NCI-H748 treated with DMSO at 0.1 percent for 48 hours (cell line): ENCODE data around the gene EPS8L2.

Source experiments
- DNase-seq: peaks from one replicate; lab custom pipeline; 2025; lab: John Stamatoyannopoulos, UW

Gene EPS8L2

DNA sequence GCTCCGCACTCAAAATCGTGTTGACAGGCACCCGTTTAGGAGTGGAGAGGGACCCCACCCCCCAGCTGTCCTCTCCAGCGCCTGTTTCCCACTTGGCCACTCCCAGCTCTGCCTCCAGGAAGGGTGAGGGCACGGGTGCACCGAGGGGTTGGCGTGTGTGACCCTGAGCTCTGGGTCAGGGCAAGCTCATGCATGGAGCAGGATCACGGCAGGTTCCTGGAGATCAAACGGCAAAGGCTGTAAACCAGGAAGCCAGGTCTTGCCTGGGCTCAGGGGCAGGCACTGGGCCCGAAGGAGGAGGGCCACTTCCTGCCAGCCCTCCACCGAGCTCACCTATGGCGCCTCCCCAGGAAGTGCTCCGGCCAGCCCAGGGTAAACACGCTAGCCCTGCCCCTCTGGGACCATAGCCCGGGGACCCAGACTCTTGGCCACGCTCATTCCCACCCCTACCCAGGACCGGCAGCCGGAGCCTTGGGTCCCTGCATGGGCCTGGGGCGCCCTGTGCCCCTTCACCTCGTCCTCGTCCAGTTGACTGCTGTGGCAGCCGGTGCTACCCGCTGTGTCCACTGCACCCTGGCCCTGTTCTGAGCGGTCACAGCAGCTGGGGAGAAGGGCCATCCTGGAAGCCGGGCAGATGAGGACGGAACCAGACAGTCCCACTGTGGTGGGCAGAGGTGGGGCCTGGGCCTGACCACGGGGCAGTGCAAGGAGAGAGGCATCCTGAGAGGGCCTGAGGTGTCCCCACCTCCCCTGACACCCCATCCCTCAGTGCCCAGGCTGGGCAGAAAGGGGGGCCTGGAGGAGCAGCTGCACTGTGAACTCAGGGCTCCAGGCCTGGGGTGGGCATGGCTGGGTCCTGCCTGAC lies 1.0 kb upstream of the EPS8L2 start:
- no peak for DNase-seq

GRCh38 chr11:706439-706956 lies 467 bp downstream of the EPS8L2 start:
- no peak for DNase-seq

DNA sequence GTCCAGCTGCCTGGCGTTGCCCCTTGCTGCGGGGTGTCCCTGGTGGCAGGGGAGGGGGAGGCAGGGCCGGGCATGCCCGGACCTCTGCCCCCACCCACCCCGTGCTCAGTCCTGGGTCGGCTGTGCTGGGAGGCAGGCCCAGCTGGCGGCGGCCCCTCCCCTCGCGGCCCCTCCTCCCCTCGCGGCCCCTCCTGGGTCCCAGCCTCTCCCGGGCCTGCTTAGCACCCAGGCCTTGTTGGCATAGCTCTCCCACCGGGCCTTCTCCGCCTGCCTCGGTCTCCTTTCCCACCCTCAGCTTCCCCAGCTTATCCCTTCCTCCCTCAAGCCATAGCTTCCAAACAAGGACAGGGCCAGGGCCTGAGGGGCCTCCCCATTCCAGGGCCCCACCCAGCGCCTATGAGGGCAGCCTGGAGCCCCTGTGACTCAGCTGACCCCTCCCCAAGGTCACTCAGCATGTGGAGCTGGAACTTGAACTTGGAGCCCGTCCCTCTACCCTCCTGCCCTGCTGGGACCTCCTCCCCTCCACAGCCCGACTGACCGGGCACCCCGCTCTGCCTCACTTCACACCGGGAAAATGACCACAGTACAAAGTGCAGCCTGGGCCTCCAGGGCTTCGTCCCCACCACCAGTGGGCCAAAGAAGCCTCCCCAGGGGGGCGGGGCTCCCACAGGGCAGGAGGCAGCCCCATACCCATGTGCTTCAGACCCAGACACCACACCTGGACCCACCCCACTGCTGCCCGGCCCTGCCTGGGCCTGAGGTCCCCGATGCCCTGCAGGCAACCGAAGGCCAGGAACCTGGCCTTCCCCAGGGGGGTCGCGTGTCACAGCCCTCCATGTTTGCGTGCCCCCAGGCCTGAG lies 1.2 kb downstream of the EPS8L2 start:
- no peak for DNase-seq

DNA sequence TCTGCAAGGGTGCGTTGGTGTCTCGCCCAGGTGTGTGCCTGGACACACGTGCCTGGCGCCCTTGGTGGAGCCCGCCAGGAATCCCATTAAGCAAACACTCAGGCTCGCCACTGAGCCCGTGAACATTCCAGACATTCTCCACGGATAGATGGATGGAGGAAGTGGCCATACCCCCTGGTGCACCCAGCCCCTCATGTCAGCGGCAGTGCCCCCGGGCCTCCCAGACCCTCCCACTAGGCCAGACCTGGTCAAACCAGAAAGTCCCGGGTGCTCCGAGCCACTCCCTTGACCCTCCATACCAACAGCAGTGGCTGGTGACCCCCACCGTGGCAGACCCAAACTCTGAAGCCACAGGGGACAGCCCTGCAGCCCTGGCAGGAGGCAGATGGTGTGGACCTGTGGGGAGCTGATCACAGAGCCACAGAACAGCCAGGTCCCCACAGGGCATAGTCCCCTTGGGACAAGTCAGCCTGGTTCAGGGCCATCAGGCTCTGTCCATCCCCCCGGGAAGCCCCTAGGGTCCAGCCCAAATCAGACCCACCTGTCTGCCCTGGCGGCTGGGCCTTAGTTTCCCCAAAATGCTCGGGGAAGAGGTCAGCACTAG lies 1.9 kb downstream of the EPS8L2 start:
- DNase-seq = no peak

GRCh38 chr11:708511-708910 lies 2.5 kb downstream of the EPS8L2 start:
- no peak for DNase-seq

DNA sequence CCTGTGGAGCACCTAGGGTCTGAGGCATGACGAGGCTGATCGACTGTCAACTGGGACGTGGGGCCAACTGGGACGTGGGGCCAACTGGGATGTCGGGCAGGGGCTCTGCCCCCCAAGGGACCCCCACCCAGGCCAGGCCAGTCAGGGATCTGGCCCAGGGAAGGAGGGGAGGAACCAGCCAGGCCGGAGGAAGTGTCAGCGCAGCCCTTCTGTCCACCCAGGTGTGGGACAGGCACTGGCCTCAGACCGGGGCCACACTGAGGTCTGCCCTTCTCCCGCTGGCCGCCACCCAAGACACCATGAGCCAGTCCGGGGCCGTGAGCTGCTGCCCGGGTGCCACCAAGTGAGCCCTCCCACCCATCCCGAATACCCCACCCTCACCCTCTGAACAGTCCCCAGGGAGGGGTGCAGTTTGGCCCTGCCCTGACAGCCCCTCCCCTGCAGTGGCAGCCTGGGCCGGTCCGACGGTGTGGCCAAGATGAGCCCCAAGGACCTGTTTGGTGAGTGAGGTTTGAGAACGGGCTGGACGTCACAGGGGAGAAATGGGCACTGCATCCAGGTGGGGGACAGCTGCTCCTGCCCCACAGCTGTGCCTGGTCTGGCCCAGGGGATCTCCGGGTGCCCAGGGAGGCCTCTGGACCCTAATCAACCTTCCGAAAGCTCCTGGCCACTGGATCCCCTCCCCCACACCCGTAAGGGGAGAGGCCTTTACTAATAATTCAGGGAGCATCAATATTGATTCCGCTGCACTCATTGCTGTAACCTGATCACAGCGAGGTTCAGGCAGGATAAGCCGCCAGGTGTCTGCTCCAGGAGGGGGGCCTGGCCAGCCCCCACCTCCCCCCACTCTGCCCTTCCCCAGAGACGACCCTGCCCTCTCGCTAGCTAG lies 3.3 kb downstream of the EPS8L2 start:
- DNase-seq = no peak

DNA sequence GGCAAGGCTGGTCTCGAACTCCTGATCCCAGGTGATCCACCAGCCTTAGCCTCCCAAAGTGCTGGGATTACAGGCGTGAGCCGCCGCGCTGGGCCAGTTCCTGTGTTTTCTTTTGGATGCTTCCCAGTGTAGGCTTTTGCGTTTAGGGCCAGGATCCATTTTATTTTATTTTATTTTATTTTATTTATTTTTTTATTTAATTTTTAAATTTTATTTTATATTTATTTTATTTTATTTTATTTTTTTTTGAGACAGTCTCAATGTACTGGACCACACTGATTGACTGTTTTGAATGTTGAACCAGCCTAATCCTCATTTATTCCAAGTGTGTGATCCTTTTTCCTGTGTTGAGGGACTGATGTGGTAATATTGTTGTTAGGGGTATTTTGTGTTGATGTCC lies 8.4 kb downstream of the EPS8L2 start:
- no peak for DNase-seq

GRCh38 chr11:719214-720016 lies 13.4 kb downstream of the EPS8L2 start:
- DNase-seq = no peak

DNA sequence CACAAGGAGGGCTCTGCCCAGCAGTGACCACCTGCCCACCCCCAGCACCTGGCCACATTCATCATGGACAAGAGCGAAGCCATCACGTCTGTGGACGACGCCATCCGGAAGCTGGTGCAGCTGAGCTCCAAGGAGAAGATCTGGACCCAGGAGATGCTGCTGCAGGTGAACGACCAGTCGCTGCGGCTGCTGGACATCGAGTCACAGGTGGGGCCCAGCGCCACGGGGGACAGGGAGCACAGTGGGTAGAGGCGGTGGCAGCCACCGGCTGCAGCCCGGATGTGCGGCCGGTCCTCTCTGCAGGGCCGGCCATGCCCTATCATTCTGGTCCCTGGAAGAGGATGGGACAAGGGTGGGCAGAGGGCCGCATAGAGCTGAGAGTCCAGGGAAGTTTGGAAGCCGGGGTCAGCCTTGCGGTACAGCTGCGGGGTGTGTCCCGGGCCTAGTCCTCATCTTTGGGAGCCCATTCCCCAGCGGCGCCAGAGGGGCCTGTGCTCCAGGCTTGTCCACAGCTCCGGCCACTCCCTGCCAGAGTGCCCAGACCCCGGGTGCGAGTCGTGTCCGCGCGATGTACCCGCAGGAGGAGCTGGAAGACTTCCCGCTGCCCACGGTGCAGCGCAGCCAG lies 14.1 kb downstream of the EPS8L2 start:
- DNase-seq = no peak

GRCh38 chr11:720642-721246 lies 14.7 kb downstream of the EPS8L2 start:
- DNase-seq = peak; percentile 57

DNA sequence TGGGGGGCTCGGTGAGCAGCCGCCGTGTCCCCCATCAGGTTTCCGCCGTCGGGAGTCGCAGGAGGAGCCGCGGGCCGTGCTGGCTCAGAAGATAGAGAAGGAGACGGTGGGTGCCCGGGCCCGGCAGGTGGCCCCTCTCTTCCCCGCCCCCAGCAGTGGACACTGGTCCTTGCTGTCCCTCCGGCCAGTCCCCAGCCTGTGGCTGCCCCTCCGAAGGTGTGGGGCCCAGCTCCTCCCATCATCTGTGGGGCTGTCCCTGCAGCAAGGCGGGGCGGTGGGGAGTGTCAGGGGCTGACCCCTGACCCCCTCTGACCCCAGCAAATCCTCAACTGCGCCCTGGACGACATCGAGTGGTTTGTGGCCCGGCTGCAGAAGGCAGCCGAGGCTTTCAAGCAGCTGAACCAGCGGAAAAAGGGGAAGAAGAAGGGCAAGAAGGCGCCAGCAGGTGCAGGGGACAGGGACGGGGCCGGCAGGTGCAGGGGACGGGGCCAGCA lies 15.3 kb downstream of the EPS8L2 start:
- DNase-seq = no peak

DNA sequence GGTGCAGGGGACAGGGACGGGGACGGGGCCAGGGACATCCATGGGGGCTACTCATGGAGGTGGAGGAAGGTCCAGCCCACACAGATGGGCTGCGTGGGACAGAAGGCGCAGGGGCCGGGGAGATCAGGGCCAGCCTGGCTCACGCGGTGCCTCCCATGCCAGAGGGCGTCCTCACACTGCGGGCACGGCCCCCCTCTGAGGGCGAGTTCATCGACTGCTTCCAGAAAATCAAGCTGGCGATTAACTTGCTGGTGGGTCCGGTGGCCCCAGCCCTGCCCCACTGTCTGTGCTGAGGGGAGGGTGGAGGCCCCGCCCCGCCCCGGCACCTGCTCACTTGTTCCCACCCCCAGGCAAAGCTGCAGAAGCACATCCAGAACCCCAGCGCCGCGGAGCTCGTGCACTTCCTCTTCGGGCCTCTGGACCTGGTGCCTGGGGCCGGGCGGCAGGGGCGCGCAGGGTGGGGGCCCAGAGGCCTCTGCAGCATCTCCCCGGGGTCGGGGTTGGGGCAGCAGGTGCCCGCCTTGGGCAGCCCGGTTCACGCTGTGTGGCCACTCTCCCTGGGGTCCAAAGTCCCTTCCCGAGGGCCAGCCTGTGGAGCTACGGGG lies 15.8 kb downstream of the EPS8L2 start:
- no peak for DNase-seq

GRCh38 chr11:722346-722811 lies 16.3 kb downstream of the EPS8L2 start:
- DNase-seq = no peak

DNA sequence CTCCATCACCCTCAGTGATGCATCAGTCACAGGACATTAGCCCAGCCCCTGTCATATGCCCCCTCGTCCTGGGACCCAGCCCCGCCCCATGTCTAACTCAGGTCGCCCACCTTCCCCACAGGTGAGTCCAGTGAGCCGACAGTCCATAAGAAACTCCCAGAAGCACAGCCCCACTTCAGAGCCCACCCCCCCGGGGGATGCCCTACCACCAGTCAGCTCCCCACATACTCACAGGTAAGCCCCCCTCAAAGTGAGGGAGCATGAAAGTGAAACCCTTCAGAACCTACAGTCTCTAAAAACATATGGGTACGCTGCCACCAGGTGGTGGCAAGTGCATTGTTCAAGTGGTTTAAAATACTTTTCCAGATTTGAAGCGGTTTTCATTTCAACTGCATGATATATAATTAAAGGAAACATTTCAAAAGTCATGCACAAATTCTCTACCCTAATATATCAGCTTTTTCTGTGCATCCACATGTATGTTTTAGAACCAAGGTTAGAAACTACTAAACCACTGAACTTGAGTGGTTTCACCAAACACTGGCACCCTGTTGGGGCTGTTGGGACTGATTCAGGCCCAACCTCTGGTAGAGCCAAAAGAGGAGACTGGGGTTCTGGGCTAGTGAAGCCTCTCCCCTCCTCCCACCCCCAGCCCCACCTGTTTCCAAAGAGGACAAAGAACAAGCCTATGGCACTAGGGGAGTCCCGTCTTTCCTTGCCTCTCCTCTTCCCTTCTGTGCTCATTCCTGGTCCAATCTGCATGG lies 17.3 kb downstream of the EPS8L2 start:
- peak; percentile 27 for DNase-seq

DNA sequence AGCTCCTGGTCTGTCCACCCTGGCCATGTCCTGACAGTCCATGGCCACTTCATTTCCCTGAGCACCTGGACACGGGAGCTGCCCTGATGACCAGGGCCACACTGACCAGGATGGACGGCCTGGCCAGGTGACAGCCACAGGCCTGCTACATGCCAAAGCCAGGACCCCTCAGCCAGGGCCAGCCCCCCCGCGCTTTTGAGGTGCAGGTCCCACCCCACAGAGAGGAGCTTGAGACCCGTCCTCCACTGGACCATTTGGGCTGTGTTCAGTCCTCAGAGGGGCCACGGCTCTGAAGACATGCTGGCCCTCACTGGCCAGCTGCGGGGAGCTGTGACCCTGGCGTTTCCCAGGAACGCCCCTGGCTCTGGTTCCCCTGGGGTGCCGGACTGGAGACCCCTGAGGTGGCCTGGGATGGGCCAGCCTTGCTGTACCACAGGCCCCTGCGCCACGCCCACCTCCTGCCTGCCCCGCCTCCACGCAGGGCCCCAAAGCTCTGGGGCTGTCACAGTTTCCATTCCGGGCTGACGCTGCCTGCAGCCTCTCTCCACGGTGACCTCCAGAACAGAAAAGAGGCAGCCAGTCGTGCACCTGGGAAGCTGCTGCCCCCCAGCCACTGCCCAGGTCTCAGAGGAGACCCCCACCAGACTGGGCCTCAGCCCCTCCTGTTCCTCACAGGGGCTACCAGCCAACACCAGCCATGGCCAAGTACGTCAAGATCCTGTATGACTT lies 18.2 kb downstream of the EPS8L2 start:
- DNase-seq = no peak

DNA sequence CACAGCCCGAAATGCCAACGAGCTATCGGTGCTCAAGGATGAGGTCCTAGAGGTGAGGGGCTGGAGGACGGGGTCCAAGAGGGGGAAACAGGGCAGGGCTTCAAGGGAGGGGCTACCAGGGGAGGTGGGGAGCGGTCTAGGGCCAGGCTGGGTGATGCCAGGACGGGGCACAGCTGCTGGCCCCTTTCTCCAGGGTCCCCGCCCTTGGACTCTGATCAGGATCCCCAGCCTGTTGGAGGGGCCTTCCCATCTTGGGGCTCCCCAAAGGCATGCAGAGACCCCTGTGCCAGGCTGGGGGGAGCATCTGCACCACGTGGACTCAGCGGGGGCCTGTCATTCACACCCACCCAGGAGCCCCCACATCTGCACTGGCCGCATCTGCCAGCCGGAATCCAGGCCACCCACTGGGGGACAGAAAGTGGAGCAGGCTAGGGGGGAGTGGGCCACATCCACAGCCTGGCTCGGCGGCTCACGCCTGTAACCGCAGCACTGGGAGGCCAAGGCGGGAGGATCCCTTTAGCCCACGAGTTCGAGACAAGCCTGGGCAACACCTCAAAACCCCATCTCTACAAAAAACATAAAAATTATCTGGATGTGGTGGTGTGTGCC lies 18.9 kb downstream of the EPS8L2 start:
- no peak for DNase-seq

- peak; percentile 26 for DNase-seq
These were observed 19.7 kb downstream of the EPS8L2 start for GRCh38 chr11:725624-726202.
